ENCODE measurements around the gene LRRC8B. TPM values are rescaled to one million over a fixed set of nuclear protein-coding genes. Genes with fewer than 3 reads are reported as not detected.

The LRRC8B gene
- total and polyA plus RNA-seq, 2 of the 8 experiments (the other 6 are each of a cell fraction or from before 2014, with no cell fraction given), result 18.4 to 29.2 TPM

DNA sequence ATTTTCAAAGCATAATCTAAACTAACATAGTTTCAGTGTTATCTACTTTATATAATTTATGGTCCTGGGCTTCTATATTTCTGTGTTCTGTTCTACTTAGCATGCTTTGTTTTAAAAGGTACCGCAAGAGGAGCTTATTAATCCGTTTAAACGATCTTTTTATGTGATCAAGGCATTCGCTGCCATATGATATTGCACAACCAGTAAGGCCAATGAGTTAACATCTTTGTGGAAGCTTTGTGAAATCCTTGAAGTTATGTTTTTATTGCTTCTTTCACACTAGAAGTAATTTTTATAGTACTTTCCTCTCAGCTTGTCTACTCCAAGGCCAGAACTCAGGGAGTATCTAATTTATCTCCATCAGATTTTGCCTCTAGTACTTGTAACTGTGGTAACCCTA lies 117.2 kb downstream of the LRRC8B start (continued):
- TF ChIP-seq, protein P1, sequence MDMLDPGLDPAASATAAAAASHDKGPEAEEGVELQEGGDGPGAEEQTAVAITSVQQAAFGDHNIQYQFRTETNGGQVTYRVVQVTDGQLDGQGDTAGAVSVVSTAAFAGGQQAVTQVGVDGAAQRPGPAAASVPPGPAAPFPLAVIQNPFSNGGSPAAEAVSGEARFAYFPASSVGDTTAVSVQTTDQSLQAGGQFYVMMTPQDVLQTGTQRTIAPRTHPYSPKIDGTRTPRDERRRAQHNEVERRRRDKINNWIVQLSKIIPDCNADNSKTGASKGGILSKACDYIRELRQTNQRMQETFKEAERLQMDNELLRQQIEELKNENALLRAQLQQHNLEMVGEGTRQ (IDR thresholded peaks at IDR 0.05; ENCODE audit: low read length), result no peak

All from H1 (cell line).